ENCODE measurements around the gene ADAMTS2. TPM values are rescaled to one million over a fixed set of nuclear protein-coding genes. Genes with fewer than 3 reads are reported as not detected.

Gene ADAMTS2
- total and polyA plus RNA-seq, 2 of the 4 experiments (the other 2 are of a cell fraction): 19.0 to 58.8 TPM

- no peak overlapping the region for H2AFZ ChIP-seq (replicated peaks; ENCODE audit: low read length, poor library complexity)
- intact Hi-C loops (cut with micrococcal nuclease): no loop called here
- ChIA-PET POLR2A (ENCODE audit: unreplicated experiment) (no interaction called here), CTCF (no interaction called here)
- no peak overlapping the region for H2BK15ac ChIP-seq (ENCODE audit: low read depth, low read length)
- H3K4me2 ChIP-seq (ENCODE audit: low read depth, low read length): no peak overlapping the region
- BruUV-seq (replicated peaks): no TSS peak
- H3K9me1 ChIP-seq (ENCODE audit: insufficient read depth, low read length): no peaks in the 10 kb centered on the region
- H3K27ac ChIP-seq (ENCODE audit: insufficient read depth, low read length): no peak overlapping the region
- H3K18ac ChIP-seq (ENCODE audit: low read depth, low read length): no peak overlapping the region
- H4K8ac ChIP-seq (ENCODE audit: low read depth in 2 of 2, low read length in 2 of 2): no peak overlapping the region
- H4K20me1 ChIP-seq (ENCODE audit: insufficient read depth, low read length): no peaks in the 10 kb centered on the region
- H2AK5ac ChIP-seq (ENCODE audit: low read depth, low read length): no peak overlapping the region
- H3K36me3 ChIP-seq (ENCODE audit: control insufficient read depth, insufficient read depth, low read length): peaks cover 52% of the 10 kb centered on the region
- no peak for ATAC-seq (ENCODE audit: low read depth)
- DNase-seq: no peak
- H4K5ac ChIP-seq (ENCODE audit: low read depth, low read length): no peak overlapping the region
- no peak overlapping the region for H3K23ac ChIP-seq (ENCODE audit: low read depth, low read length)
- no peak overlapping the region for H3K14ac ChIP-seq (replicated peaks; ENCODE audit: low read depth, low read length)
- H3K4me3 ChIP-seq (ENCODE audit: insufficient read depth, low read depth, low read length): no peak overlapping the region
- no peaks in the 10 kb centered on the region for H3K27me3 ChIP-seq (ENCODE audit: control insufficient read depth, insufficient read depth, low read length)
- H3K4ac ChIP-seq (ENCODE audit: low read depth, low read length): no peak overlapping the region
- no peak overlapping the region for H3K9ac ChIP-seq (ENCODE audit: low read depth, low read length)
- no peak overlapping the region for H4K91ac ChIP-seq (ENCODE audit: insufficient read depth, low read depth, low read length)
- H2BK120ac ChIP-seq (ENCODE audit: low read depth, low read length): no peak overlapping the region
- 94% methylated on average over 6 of the region's 18 CpGs; no CpG with 5 or more reads in 1 of the 2 experiments for WGBS, 2 experiments (ENCODE audit: extremely low coverage in 2 of 2, insufficient read length in 1 of 2)
- in situ Hi-C loops (cut with MboI; ENCODE audit: low sequenced_read_pairs): no loop called here
- H3K4me1 ChIP-seq (ENCODE audit: control insufficient read depth, insufficient read depth, low read length): no peaks in the 10 kb centered on the region
- no peak overlapping the region for H2BK20ac ChIP-seq (ENCODE audit: low read depth, low read length)
- no peak for TF ChIP-seq BHLHE40 (IDR thresholded peaks at IDR 0.05; ENCODE audit: low read depth, low read length)
- TF ChIP-seq MAFK (IDR thresholded peaks at IDR 0.05; ENCODE audit: low read depth, low read length): no peak
- TF ChIP-seq, protein P1, sequence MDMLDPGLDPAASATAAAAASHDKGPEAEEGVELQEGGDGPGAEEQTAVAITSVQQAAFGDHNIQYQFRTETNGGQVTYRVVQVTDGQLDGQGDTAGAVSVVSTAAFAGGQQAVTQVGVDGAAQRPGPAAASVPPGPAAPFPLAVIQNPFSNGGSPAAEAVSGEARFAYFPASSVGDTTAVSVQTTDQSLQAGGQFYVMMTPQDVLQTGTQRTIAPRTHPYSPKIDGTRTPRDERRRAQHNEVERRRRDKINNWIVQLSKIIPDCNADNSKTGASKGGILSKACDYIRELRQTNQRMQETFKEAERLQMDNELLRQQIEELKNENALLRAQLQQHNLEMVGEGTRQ (IDR thresholded peaks at IDR 0.05; ENCODE audit: low read depth, low read length): no peak
- no peak for TF ChIP-seq MAZ (IDR thresholded peaks at IDR 0.05; ENCODE audit: borderline replicate concordance, low read depth, low read length)
- TF ChIP-seq RCOR1 (IDR thresholded peaks at IDR 0.05; ENCODE audit: insufficient replicate concordance, low read length): no peak
- no peak for TF ChIP-seq NFE2L2 (IDR thresholded peaks at IDR 0.05; ENCODE audit: low read depth, low read length)
- TF ChIP-seq CEBPB (IDR thresholded peaks at IDR 0.05; ENCODE audit: low read depth, low read length): no peak
- no peak for TF ChIP-seq RAD21 (IDR thresholded peaks at IDR 0.05; ENCODE audit: low read length)
- no peak for TF ChIP-seq FOS (IDR thresholded peaks at IDR 0.05; ENCODE audit: low read depth, low read length)
- TF ChIP-seq, protein P2, sequence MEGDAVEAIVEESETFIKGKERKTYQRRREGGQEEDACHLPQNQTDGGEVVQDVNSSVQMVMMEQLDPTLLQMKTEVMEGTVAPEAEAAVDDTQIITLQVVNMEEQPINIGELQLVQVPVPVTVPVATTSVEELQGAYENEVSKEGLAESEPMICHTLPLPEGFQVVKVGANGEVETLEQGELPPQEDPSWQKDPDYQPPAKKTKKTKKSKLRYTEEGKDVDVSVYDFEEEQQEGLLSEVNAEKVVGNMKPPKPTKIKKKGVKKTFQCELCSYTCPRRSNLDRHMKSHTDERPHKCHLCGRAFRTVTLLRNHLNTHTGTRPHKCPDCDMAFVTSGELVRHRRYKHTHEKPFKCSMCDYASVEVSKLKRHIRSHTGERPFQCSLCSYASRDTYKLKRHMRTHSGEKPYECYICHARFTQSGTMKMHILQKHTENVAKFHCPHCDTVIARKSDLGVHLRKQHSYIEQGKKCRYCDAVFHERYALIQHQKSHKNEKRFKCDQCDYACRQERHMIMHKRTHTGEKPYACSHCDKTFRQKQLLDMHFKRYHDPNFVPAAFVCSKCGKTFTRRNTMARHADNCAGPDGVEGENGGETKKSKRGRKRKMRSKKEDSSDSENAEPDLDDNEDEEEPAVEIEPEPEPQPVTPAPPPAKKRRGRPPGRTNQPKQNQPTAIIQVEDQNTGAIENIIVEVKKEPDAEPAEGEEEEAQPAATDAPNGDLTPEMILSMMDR (conservative IDR thresholded peaks at IDR 0.05; ENCODE audit: low read depth, low read length): no peak
- no peak for TF ChIP-seq CHD1 (IDR thresholded peaks at IDR 0.05; ENCODE audit: low read depth, low read length)
- TF ChIP-seq POLR2A (IDR thresholded peaks at IDR 0.05; ENCODE audit: low read depth, low read length): no peak
- TF ChIP-seq MXI1 (IDR thresholded peaks at IDR 0.05; ENCODE audit: borderline replicate concordance, low read depth, low read length): no peak
- TF ChIP-seq, protein P3, sequence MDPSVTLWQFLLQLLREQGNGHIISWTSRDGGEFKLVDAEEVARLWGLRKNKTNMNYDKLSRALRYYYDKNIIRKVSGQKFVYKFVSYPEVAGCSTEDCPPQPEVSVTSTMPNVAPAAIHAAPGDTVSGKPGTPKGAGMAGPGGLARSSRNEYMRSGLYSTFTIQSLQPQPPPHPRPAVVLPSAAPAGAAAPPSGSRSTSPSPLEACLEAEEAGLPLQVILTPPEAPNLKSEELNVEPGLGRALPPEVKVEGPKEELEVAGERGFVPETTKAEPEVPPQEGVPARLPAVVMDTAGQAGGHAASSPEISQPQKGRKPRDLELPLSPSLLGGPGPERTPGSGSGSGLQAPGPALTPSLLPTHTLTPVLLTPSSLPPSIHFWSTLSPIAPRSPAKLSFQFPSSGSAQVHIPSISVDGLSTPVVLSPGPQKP (IDR thresholded peaks at IDR 0.05; ENCODE audit: borderline replicate concordance, low read depth, low read length): no peak
- TF ChIP-seq RFX5 (IDR thresholded peaks at IDR 0.05; ENCODE audit: low read depth, low read length): no peak
- TF ChIP-seq SMC3 (IDR thresholded peaks at IDR 0.05; ENCODE audit: low read depth, low read length): no peak
- no peak overlapping the region for H3K56ac ChIP-seq (ENCODE audit: extremely low read depth, insufficient read depth, low read length)
- H3K9me3 ChIP-seq (ENCODE audit: control insufficient read depth, insufficient read depth, low read length): no peaks in the 10 kb centered on the region
- H2BK5ac ChIP-seq (ENCODE audit: low read depth, low read length, poor library complexity, severe bottlenecking): no peak overlapping the region
- H2AK9ac ChIP-seq (replicated peaks; ENCODE audit: low read depth, low read length, poor library complexity): no peak overlapping the region
- dilution Hi-C loops (cut with HindIII; ENCODE audit: low sequenced_read_pairs, unreplicated experiment): no loop called here
- H3K79me1 ChIP-seq (ENCODE audit: low read depth in 1 of 2, low read length in 2 of 2): no peaks in the 10 kb centered on the region
Measured at GRCh38 chr5:179129607-179130071, 215.6 kb downstream of the ADAMTS2 start.
